Measurements from ENCODE around the gene ABHD4. TPM values are rescaled to one million over a fixed set of nuclear protein-coding genes. Genes with fewer than 3 reads are reported as not detected.
"Not testable (repeated sequence)": the region's sequence is repeated elsewhere in the genome, so short reads cannot be mapped to it uniquely, and the experiment has no call there.

Gene ABHD4
- 12.3 TPM for total RNA-seq (ENCODE audit: insufficient read depth, low replicate concordance)

GRCh38 chr14:22598099-22598895 is at the start of gene ABHD4:
Gene ABHD4, plus strand, starts transcription at chr14:22598300. Its CDS starts 7 bp downstream, at chr14:22598307.
- peak; percentile 89 for DNase-seq (ENCODE audit: low spot score)

- no peak for DNase-seq (ENCODE audit: low spot score)
Observed at GRCh38 chr14:22549324-22549962, 48.7 kb upstream of the ABHD4 start.

GRCh38 chr14:22549981-22550673 is 48.0 kb upstream of the ABHD4 start:
- DNase-seq (ENCODE audit: low spot score) = no peak

GRCh38 chr14:22551605-22551997 is 46.5 kb upstream of the ABHD4 start:
- DNase-seq (ENCODE audit: low spot score) = no peak

- DNase-seq (ENCODE audit: low spot score) = no peak
Observed at GRCh38 chr14:22552001-22552826, 45.9 kb upstream of the ABHD4 start.

- DNase-seq (ENCODE audit: low spot score) = no peak
Observed at GRCh38 chr14:22552827-22553076, 45.3 kb upstream of the ABHD4 start.

GRCh38 chr14:22553445-22553844 is 44.7 kb upstream of the ABHD4 start:
- DNase-seq (ENCODE audit: low spot score) = no peak

- not testable (repeated sequence) for DNase-seq (ENCODE audit: low spot score)
Observed at GRCh38 chr14:22553861-22554497, 44.1 kb upstream of the ABHD4 start.

GRCh38 chr14:22554498-22555383 is 43.4 kb upstream of the ABHD4 start:
- DNase-seq (ENCODE audit: low spot score) = no peak

- no peak for DNase-seq (ENCODE audit: low spot score)
Observed at GRCh38 chr14:22555384-22556011, 42.6 kb upstream of the ABHD4 start.

GRCh38 chr14:22556021-22556989 is 41.8 kb upstream of the ABHD4 start:
- DNase-seq (ENCODE audit: low spot score) = no peak

- DNase-seq (ENCODE audit: low spot score) = peak; percentile 68
Observed at GRCh38 chr14:22556990-22557623, 41.0 kb upstream of the ABHD4 start.

- DNase-seq (ENCODE audit: low spot score) = no peak
Observed at GRCh38 chr14:22557846-22558220, 40.3 kb upstream of the ABHD4 start.

GRCh38 chr14:22558221-22558913 is 39.7 kb upstream of the ABHD4 start:
- no peak for DNase-seq (ENCODE audit: low spot score)

GRCh38 chr14:22559041-22559440 is 39.1 kb upstream of the ABHD4 start:
- no peak for DNase-seq (ENCODE audit: low spot score)

GRCh38 chr14:22560662-22561365 is 37.3 kb upstream of the ABHD4 start:
- DNase-seq (ENCODE audit: low spot score) = no peak

- DNase-seq (ENCODE audit: low spot score) = no peak
Observed at GRCh38 chr14:22561366-22561660, 36.8 kb upstream of the ABHD4 start.
